Endodermal cell (in vitro differentiated cells): ENCODE results near the gene ZNF23. TPM values are rescaled to one million over a fixed set of nuclear protein-coding genes. Genes with fewer than 3 reads are reported as not detected.

Source experiments
- DNase-seq: peaks from one replicate; pipeline ENCODE4 v3.0.0-alpha.2; 2017
- H3K27ac ChIP-seq: 2 replicates; pipeline ENCODE4 v1.5.1; 2013; ENCODE audit warnings: mild to moderate bottlenecking, low read depth, low read length, moderate library complexity
- H3K27me3 ChIP-seq: 2 replicates; pipeline ENCODE4 v1.6.1; 2013; ENCODE audit warnings: mild to moderate bottlenecking, low read length, moderate library complexity; ENCODE audit not compliant: insufficient read depth, control insufficient read depth, poor library complexity, severe bottlenecking
- H3K36me3 ChIP-seq: 2 replicates; pipeline ENCODE4 v1.7.0; 2013; ENCODE audit warnings: mild to moderate bottlenecking, low read length, moderate library complexity; ENCODE audit not compliant: control insufficient read depth, insufficient read depth
- H3K4me1 ChIP-seq: one replicate; pipeline ENCODE4 v1.7.0; 2013; ENCODE audit warnings: low read length; ENCODE audit not compliant: control insufficient read depth, insufficient read depth
- H3K4me3 ChIP-seq: 2 replicates; pipeline ENCODE4 v1.5.1; 2013; ENCODE audit warnings: mild to moderate bottlenecking, low read length, moderate library complexity
- H3K9ac ChIP-seq: 2 replicates; pipeline ENCODE4 v1.6.1; 2013; ENCODE audit warnings: mild to moderate bottlenecking, low read length, moderate library complexity; ENCODE audit not compliant: poor library complexity, severe bottlenecking; ENCODE audit errors: extremely low read depth
- H3K9me3 ChIP-seq: 2 replicates; pipeline ENCODE4 v1.6.1; 2013; ENCODE audit warnings: mild to moderate bottlenecking, low read length, moderate library complexity; ENCODE audit not compliant: control insufficient read depth
- H3K27ac Mint-ChIP-seq: 2 replicates; pipeline ENCODE4 v1.8.0; 2020; ENCODE audit warnings: mixed read lengths
- H3K27me3 Mint-ChIP-seq: 2 replicates; pipeline ENCODE4 v1.8.0; 2021; ENCODE audit warnings: mild to moderate bottlenecking, mixed read lengths; ENCODE audit not compliant: insufficient read depth
- H3K36me3 Mint-ChIP-seq: 2 replicates; pipeline ENCODE4 v1.8.0; 2020; ENCODE audit warnings: low read depth, mixed read lengths
- H3K4me1 Mint-ChIP-seq: 2 replicates; pipeline ENCODE4 v1.8.0; 2020; ENCODE audit warnings: mixed read lengths
- H3K4me3 Mint-ChIP-seq: 2 replicates; pipeline ENCODE4 v1.8.0; 2020; ENCODE audit warnings: mild to moderate bottlenecking, moderate library complexity, mixed read lengths
- H3K9me3 Mint-ChIP-seq: 2 replicates; pipeline ENCODE4 v1.8.0; 2020; ENCODE audit warnings: mild to moderate bottlenecking, mixed read lengths
- WGBS, 2 experiments: methylation state at CpG; one replicate each; pipeline versions ENCODE4 v1.1.5 to v1.1.7; 2013; ENCODE audit warnings: missing lambda C conversion rate in 2 of 2, mixed read lengths in 1 of 2; ENCODE audit not compliant: insufficient coverage in 1 of 2, insufficient read length in 1 of 2; 5-methylcytosine and 5-hydroxymethylcytosine counted together
- total RNA-seq, 2 donors: library from RNA; stranded (reverse); fragmentation: NEBNext Ultra II Directional in 1 of 2; extraction: Animal tissue kit (Norgen Biotek cat#: 25700) in 1 of 2; gene quantifications; 2 replicates in 1 of 2; 3 replicates in 1 of 2; pipeline ENCODE4 v1.2.1, GENCODE V29; 2021
- TF ChIP-seq, protein P1 (sequence below): fragments of 200-600 bp; sonication (generic); conservative IDR thresholded peaks from 2 replicates; pipeline ENCODE4 v1.5.0; 2021; ENCODE audit warnings: antibody characterized with exemption, mild to moderate bottlenecking

ZNF23 gene
- total RNA-seq, 2 donors from 2014 or later, result 9.4 to 13.6 TPM

GRCh38 chr16:71402674-71403073, 59.4 kb downstream of the ZNF23 start:
- WGBS, 2 experiments, result 92 to 96% methylated on average over 11 of the region's 11 CpGs
- Histone ChIP-seq H3K36me3 (no peaks in the 10 kb centered on the region), H3K4me3 (no peak overlapping the region), H3K4me1 (no peaks in the 10 kb centered on the region), H3K27me3 (no peaks in the 10 kb centered on the region), H3K27ac (no peak overlapping the region), H3K9me3 (peaks cover 19% of the 10 kb centered on the region), H3K9ac (no peak overlapping the region)
- H3K36me3 Mint-ChIP-seq, result peaks cover 2% of the 10 kb centered on the region
- H3K4me3 Mint-ChIP-seq, result no peak overlapping the region
- peaks cover 19% of the 10 kb centered on the region for H3K9me3 Mint-ChIP-seq
- peaks cover 16% of the 10 kb centered on the region for H3K27me3 Mint-ChIP-seq
- H3K4me1 Mint-ChIP-seq, result peaks cover 4% of the 10 kb centered on the region
- TF ChIP-seq, protein P1, sequence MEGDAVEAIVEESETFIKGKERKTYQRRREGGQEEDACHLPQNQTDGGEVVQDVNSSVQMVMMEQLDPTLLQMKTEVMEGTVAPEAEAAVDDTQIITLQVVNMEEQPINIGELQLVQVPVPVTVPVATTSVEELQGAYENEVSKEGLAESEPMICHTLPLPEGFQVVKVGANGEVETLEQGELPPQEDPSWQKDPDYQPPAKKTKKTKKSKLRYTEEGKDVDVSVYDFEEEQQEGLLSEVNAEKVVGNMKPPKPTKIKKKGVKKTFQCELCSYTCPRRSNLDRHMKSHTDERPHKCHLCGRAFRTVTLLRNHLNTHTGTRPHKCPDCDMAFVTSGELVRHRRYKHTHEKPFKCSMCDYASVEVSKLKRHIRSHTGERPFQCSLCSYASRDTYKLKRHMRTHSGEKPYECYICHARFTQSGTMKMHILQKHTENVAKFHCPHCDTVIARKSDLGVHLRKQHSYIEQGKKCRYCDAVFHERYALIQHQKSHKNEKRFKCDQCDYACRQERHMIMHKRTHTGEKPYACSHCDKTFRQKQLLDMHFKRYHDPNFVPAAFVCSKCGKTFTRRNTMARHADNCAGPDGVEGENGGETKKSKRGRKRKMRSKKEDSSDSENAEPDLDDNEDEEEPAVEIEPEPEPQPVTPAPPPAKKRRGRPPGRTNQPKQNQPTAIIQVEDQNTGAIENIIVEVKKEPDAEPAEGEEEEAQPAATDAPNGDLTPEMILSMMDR, result no peak
- H3K27ac Mint-ChIP-seq, result no peak overlapping the region
- DNase-seq, result no peak

GRCh38 chr16:71402007-71402406, 60.0 kb downstream of the ZNF23 start:
- TF ChIP-seq, protein P1, result no peak
- DNase-seq, result no peak

DNA sequence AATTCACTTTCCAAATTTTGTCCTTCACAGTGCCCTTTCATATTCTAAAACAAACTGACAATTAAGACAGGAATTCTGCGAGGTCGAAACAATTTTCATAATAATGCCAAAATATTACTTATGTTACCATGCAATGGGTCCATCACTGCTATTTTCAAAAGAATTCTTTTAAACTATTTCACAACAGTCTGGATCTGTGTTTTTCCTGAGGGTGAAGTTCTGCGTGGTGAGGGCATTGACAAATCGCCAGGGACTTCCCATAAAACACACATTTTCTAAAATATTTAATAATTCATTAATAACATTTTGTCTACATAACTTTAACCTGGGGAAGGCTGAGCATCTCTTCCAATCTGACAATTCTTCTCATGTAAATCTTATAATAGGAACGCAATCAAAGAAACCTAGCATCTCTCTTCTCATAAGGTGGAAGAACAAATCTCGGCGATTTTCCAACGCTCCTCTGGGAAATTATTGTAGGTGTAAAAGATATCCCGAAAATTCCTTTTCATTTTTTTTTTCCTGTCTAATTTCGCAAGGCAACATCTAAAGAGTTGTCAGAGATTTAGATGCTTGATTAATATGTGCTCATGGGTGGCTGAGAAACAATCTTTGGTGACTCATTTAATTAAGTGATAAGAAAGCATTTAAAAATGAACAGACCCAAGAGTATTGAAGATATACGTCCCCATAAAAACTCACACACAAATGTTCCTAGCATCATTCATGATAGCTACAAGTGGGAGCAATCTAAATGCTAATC, 62.1 kb downstream of the ZNF23 start:
- DNase-seq, result no peak
- Histone ChIP-seq H3K4me3 (no peak overlapping the region), H3K9ac (no peak overlapping the region), H3K27ac (no peak overlapping the region), H3K4me1 (no peaks in the 10 kb centered on the region), H3K36me3 (no peaks in the 10 kb centered on the region), H3K9me3 (peaks cover 16% of the 10 kb centered on the region), H3K27me3 (no peaks in the 10 kb centered on the region)
- Mint-ChIP-seq H3K36me3 (no peaks in the 10 kb centered on the region), H3K27ac (no peak overlapping the region), H3K4me3 (no peak overlapping the region), H3K4me1 (peaks cover 10% of the 10 kb centered on the region), H3K9me3 (peaks cover 13% of the 10 kb centered on the region), H3K27me3 (no peaks in the 10 kb centered on the region)
- 86 to 91% methylated on average over 3 to 11 of the region's 11 CpGs for WGBS, 2 experiments
- TF ChIP-seq, protein P1, result no peak

More at GRCh38 chr16:71402007-71402406, 60.0 kb downstream of the ZNF23 start:
- Histone ChIP-seq H3K27me3 (no peaks in the 10 kb centered on the region), H3K4me1 (no peaks in the 10 kb centered on the region), H3K27ac (no peak overlapping the region), H3K9ac (no peak overlapping the region), H3K4me3 (no peak overlapping the region), H3K36me3 (no peaks in the 10 kb centered on the region), H3K9me3 (peaks cover 19% of the 10 kb centered on the region)
- Mint-ChIP-seq H3K4me1 (peaks cover 4% of the 10 kb centered on the region), H3K9me3 (peaks cover 19% of the 10 kb centered on the region), H3K4me3 (no peak overlapping the region), H3K36me3 (peaks cover 2% of the 10 kb centered on the region), H3K27me3 (peaks cover 10% of the 10 kb centered on the region), H3K27ac (no peak overlapping the region)
- 78 to 84% methylated on average over 5 to 6 of the region's 6 CpGs for WGBS, 2 experiments

Other genes starting within 250 kb of the ZNF23 start
- gene HYDIN, start 231.5 kb downstream of the ZNF23 start, total RNA-seq, result 1 to 10 TPM; 6.4 to 7.7 TPM
- 10 to 100 TPM; 16.1 to 17.2 TPM for gene CMTR2, start 172.8 kb downstream of the ZNF23 start, total RNA-seq
- gene CALB2, start 103.5 kb downstream of the ZNF23 start, total RNA-seq, result 1 to 10 TPM in 1 of 2 donors, not detected in 1; 1.8 TPM
- gene TLE7, start 20.2 kb downstream of the ZNF23 start, total RNA-seq, result under 1 TPM; 0.22 to 0.24 TPM
- gene ZNF19, start 27.1 kb upstream of the ZNF23 start, total RNA-seq, result 1 to 10 TPM; 5.8 to 8.5 TPM
- gene CHST4, start 64.2 kb upstream of the ZNF23 start, total RNA-seq, result 1 to 10 TPM; 1.9 to 3.2 TPM
- under 1 TPM in 1 of 2 donors, not detected in 1; 0.07 TPM for gene TAT, start 114.8 kb upstream of the ZNF23 start, total RNA-seq
- 10 to 100 TPM; 17.6 to 21.8 TPM for gene MARVELD3, start 163.9 kb upstream of the ZNF23 start, total RNA-seq